ENCODE data around the gene TMEM163. TPM values are rescaled to one million over a fixed set of nuclear protein-coding genes. Genes with fewer than 3 reads are reported as not detected.
A peak's percentile ranks its signal among the peaks of the same experiment; 100 is the strongest.

The TMEM163 gene
- total and polyA plus RNA-seq, 2 of the 13 experiments (the other 11 are each of a cell fraction or from before 2014, with no cell fraction given) = 0.05 TPM; not detected in 1

- in situ Hi-C loops (cut with HindIII; ENCODE audit: extremely low pct_ligation_motif_present, low pct_unique_long_range_greater_than_20kb) (loop anchor here (10.0 kb wide), 2 partner anchors 330 to 570 kb away; no protein-coding TSS in a partner anchor), intact Hi-C loops (cut with micrococcal nuclease; ENCODE audit: unreplicated experiment) (no loop called here)
- Histone ChIP-seq H3K9me3 (ENCODE audit: low read length) (no peaks in the 10 kb centered on the region), H3K9ac (ENCODE audit: insufficient read depth, low read depth, low read length) (no peak overlapping the region), H3K4me1 (ENCODE audit: insufficient read depth, low read length) (peaks cover 49% of the 10 kb centered on the region), H3K27ac (ENCODE audit: extremely low read length, insufficient read depth, low read length) (no peak overlapping the region), H2AFZ (ENCODE audit: low read length) (no peak overlapping the region), H3K4me3 (replicated peaks in 1 of 3; ENCODE audit: insufficient read depth in 1 of 3, low read depth in 2 of 3, low read length in 3 of 3) (no peak overlapping the region), H3K4me2 (ENCODE audit: low read depth, low read length) (no peak overlapping the region), H3K36me3 (replicated peaks in 1 of 2; ENCODE audit: control insufficient read depth in 1 of 2, insufficient read depth in 2 of 2, low read length in 2 of 2) (peaks cover 17 to 31% of the 10 kb centered on the region in 2 experiments), H4K20me1 (ENCODE audit: insufficient read depth, low read length) (no peaks in the 10 kb centered on the region; the same call in 1 of the 2 replicates), H3K27me3 (ENCODE audit: control insufficient read depth in 1 of 2, insufficient read depth in 2 of 2, low read length in 2 of 2) (no peaks in the 10 kb centered on the region), H3K79me2 (ENCODE audit: insufficient read depth, low read length) (no peaks in the 10 kb centered on the region)
- DNase-seq (ENCODE audit: low spot score) = no peak
- POLR2A ChIA-PET = no interaction called here
- WGBS (ENCODE audit: low lambda C conversion rate) = 84% methylated on average over 8 of the region's 8 CpGs
- FAIRE-seq = no peak
- TF ChIP-seq ARID4A (CRISPR knock-in tag; IDR thresholded peaks at IDR 0.05; ENCODE audit: borderline replicate concordance) (0 out of 2 replicates have a peak, but pooled peaks have one; percentile 21), ZNF841 (CRISPR knock-in tag; IDR thresholded peaks at IDR 0.05; ENCODE audit: borderline replicate concordance) (no peak), AKAP8 (CRISPR knock-in tag; IDR thresholded peaks at IDR 0.05) (no peak), TEAD3 (CRISPR knock-in tag; optimal IDR thresholded peaks at IDR 0.05; ENCODE audit: borderline replicate concordance) (no peak), MEIS2 (CRISPR knock-in tag; IDR thresholded peaks at IDR 0.05) (no peak), UBTF (CRISPR knock-in tag; IDR thresholded peaks at IDR 0.05) (no peak), ZNF570 (CRISPR knock-in tag; IDR thresholded peaks at IDR 0.05; ENCODE audit: borderline replicate concordance) (no peak), RARA (CRISPR knock-in tag; IDR thresholded peaks at IDR 0.05) (no peak), POLR2G (IDR thresholded peaks at IDR 0.05; ENCODE audit: low read depth, low read length) (0 out of 2 replicates have a peak, but pooled peaks have one; percentile 33)
- no peak for ATAC-seq
- no TSS peak for BruUV-seq (replicated peaks)
- CTCF ChIA-PET (ENCODE audit: low intra/inter-chr PET ratio, low total read pairs) = no interaction called here
Observed at GRCh38 chr2:134454426-134454825, 264.4 kb downstream of the TMEM163 start.

Data from HepG2 (cell line).